CD14-positive monocyte (primary cell): Measurements from ENCODE around the gene BMAL2. TPM values are rescaled to one million over a fixed set of nuclear protein-coding genes. Genes with fewer than 3 reads are reported as not detected.

ENCODE experiments used
- DNase-seq, 3 donors: peaks; one replicate each; pipeline ENCODE4 v3.0.0-alpha.2; 2011 to 2022
- H2AFZ ChIP-seq: 2 replicates; pipeline ENCODE4 v1.6.0; 2012; ENCODE audit warnings: mild to moderate bottlenecking, low read depth, low read length, inconsistent platforms; ENCODE audit not compliant: insufficient read depth, poor library complexity, severe bottlenecking
- H3K27ac ChIP-seq, 2 donors: 1 replicate in 1 of 2; 2 replicates in 1 of 2; pipeline ENCODE4 v1.5.1; 2012 to 2013; ENCODE audit warnings: low read length in 2 of 2, control low read depth in 1 of 2, inconsistent platforms in 1 of 2, low read depth in 1 of 2, mild to moderate bottlenecking in 1 of 2
- H3K27me3 ChIP-seq, 2 donors: one replicate each; pipeline versions ENCODE4 v1.6.0 to v1.6.1; 2011 to 2013; ENCODE audit warnings: low read length in 2 of 2; ENCODE audit not compliant: control insufficient read depth in 2 of 2, insufficient read depth in 2 of 2
- H3K36me3 ChIP-seq, 2 donors: replicated peaks in 1 of 2; 1 replicate in 1 of 2; 2 replicates in 1 of 2; pipeline versions ENCODE4 v1.5.1 to v1.6.1; 2012 to 2013; ENCODE audit warnings: low read length in 2 of 2, control low read depth in 1 of 2, inconsistent platforms in 1 of 2, mild to moderate bottlenecking in 1 of 2; ENCODE audit not compliant: insufficient read depth in 2 of 2, control insufficient read depth in 1 of 2
- H3K4me1 ChIP-seq, 2 donors: 1 replicate in 1 of 2; 2 replicates in 1 of 2; pipeline versions ENCODE4 v1.5.1 to v1.6.1; 2012 to 2013; ENCODE audit warnings: low read length in 2 of 2, control low read depth in 1 of 2, inconsistent platforms in 1 of 2, mild to moderate bottlenecking in 1 of 2, moderate library complexity in 1 of 2; ENCODE audit not compliant: insufficient read depth in 2 of 2, control insufficient read depth in 1 of 2
- H3K4me2 ChIP-seq: replicated peaks from 2 replicates; pipeline ENCODE3; 2012; ENCODE audit warnings: low read length, moderate library complexity, mild to moderate bottlenecking; ENCODE audit not compliant: poor library complexity, severe bottlenecking; ENCODE audit errors: extremely low read depth
- H3K4me3 ChIP-seq, 3 experiments: fragments of 200-600 bp in 1 of 3; sonication (generic) in 1 of 3; replicated peaks in 1 of 3; 1 replicate in 2 of 3; 2 replicates in 1 of 3; pipeline ENCODE4 v1.5.1; 2011 to 2013; ENCODE audit warnings: low read length in 3 of 3, mild to moderate bottlenecking in 3 of 3, control low read depth in 2 of 3, low read depth in 2 of 3, inconsistent platforms in 1 of 3, moderate library complexity in 1 of 3
- H3K79me2 ChIP-seq: 2 replicates; pipeline ENCODE4 v1.6.0; 2012; ENCODE audit warnings: mild to moderate bottlenecking, control low read depth, inconsistent platforms, low read length, moderate library complexity; ENCODE audit not compliant: insufficient read depth
- H3K9ac ChIP-seq: 2 replicates; pipeline ENCODE4 v1.6.0; 2017; ENCODE audit warnings: low read length, mild to moderate bottlenecking; ENCODE audit not compliant: insufficient read depth, poor library complexity, severe bottlenecking
- H3K9me3 ChIP-seq, 2 donors: replicated peaks in 1 of 2; 1 replicate in 1 of 2; 2 replicates in 1 of 2; pipeline versions ENCODE4 v1.5.1 to v1.6.1; 2012 to 2013; ENCODE audit warnings: low read length in 2 of 2, control low read depth in 1 of 2; ENCODE audit not compliant: control insufficient read depth in 1 of 2, insufficient read depth in 1 of 2
- H4K20me1 ChIP-seq: 2 replicates; pipeline ENCODE4 v1.6.0; 2012; ENCODE audit warnings: mild to moderate bottlenecking, low read length, control low read depth, moderate library complexity; ENCODE audit not compliant: insufficient read depth
- H3K27ac Mint-ChIP-seq, 7 donors: one replicate each; pipeline ENCODE4 v1.8.0; 2020; ENCODE audit warnings: mild to moderate bottlenecking in 7 of 7, mixed read lengths in 7 of 7, moderate library complexity in 6 of 7, inconsistent platforms in 2 of 7
- H3K27me3 Mint-ChIP-seq, 3 donors: one replicate each; pipeline ENCODE4 v1.8.0; 2021 to 2022; ENCODE audit warnings: low read depth in 3 of 3, mild to moderate bottlenecking in 3 of 3, mixed read lengths in 3 of 3, moderate library complexity in 3 of 3, inconsistent platforms in 1 of 3
- H3K36me3 Mint-ChIP-seq, 2 donors: one replicate each; pipeline ENCODE4 v1.8.0; 2020; ENCODE audit warnings: mixed read lengths in 2 of 2, inconsistent platforms in 1 of 2, mild to moderate bottlenecking in 1 of 2
- H3K4me1 Mint-ChIP-seq: one replicate; pipeline ENCODE4 v1.8.0; 2020; ENCODE audit warnings: mild to moderate bottlenecking, mixed read lengths
- H3K4me3 Mint-ChIP-seq, 2 donors: one replicate each; pipeline ENCODE4 v1.8.0; 2020; ENCODE audit warnings: mild to moderate bottlenecking in 2 of 2, mixed read lengths in 2 of 2, moderate library complexity in 1 of 2
- H3K9me3 Mint-ChIP-seq, 7 donors: one replicate each; pipeline ENCODE4 v1.8.0; 2020 to 2022; ENCODE audit warnings: mixed read lengths in 7 of 7, mild to moderate bottlenecking in 6 of 7, moderate library complexity in 6 of 7, inconsistent platforms in 2 of 7
- CTCF ChIP-seq: fragments of 200-600 bp; IDR thresholded peaks from one replicate; pipeline ENCODE4 v1.8.0; 2022; ENCODE audit warnings: antibody characterized with exemption, mild to moderate bottlenecking
- WGBS: methylation state at CpG from one replicate; pipeline ENCODE4 v1.1.5; 2013; ENCODE audit warnings: missing lambda C conversion rate; ENCODE audit not compliant: insufficient coverage; 5-methylcytosine and 5-hydroxymethylcytosine counted together
- intact Hi-C, 2 donors: fragments of 100-400 bp; cut with micrococcal nuclease; formaldehyde crosslinking; loops; one replicate each; pipeline versions ENCODE4 v1.15.0 to v1.15.1; 2023
- polyA plus RNA-seq, 3 donors: library from polyadenylated mRNA; depleted of rRNA in 1 of 3; unstranded in 2 of 3; stranded (reverse) in 1 of 3; fragments of 300-500 nt in 2 of 3; fragments of >200 nt in 1 of 3; fragmentation: Illumina TruSeq in 2 of 3; gene quantifications; 1 replicate in 2 of 3; 2 replicates in 1 of 3; pipeline ENCODE4 v1.2.3, GENCODE V29; 2012 to 2021

The BMAL2 gene
- polyA plus RNA-seq, 3 donors: 0.55 to 2.1 (median 1.8) TPM

GRCh38 chr12:27289414-27289813 is 43.2 kb upstream of the BMAL2 start:
- WGBS: no CpG with 5 or more reads among the region's 3 CpGs

GRCh38 chr12:27290501-27291168 is 42.0 kb upstream of the BMAL2 start:
- intact Hi-C loops: no loop called here
- H3K27ac Mint-ChIP-seq: peak overlapping the region in 1 of 7 donors; percentile 6

More at GRCh38 chr12:27289414-27289813, 43.2 kb upstream of the BMAL2 start:
- no peak for DNase-seq
- H3K9ac ChIP-seq: no peak overlapping the region
- intact Hi-C loops: no loop called here
- H3K27ac Mint-ChIP-seq: no peak overlapping the region
- H3K27me3 ChIP-seq: no peaks in the 10 kb centered on the region
- H3K9me3 ChIP-seq: no peaks in the 10 kb centered on the region
- peaks cover 16 to 29% of the 10 kb centered on the region in 2 donors for H3K36me3 Mint-ChIP-seq
- no peaks in the 10 kb centered on the region for H3K27me3 Mint-ChIP-seq
- no peak overlapping the region for H2AFZ ChIP-seq
- peaks cover 3% of the 10 kb centered on the region for H3K4me1 Mint-ChIP-seq
- no peak for TF ChIP-seq CTCF
- H3K9me3 Mint-ChIP-seq: no peaks in the 10 kb centered on the region
- H3K79me2 ChIP-seq: peaks cover 48% of the 10 kb centered on the region
- no peaks in the 10 kb centered on the region for H3K4me1 ChIP-seq
- no peaks in the 10 kb centered on the region for H3K36me3 ChIP-seq
- no peak overlapping the region for H3K4me2 ChIP-seq
- H4K20me1 ChIP-seq: peaks cover 98% of the 10 kb centered on the region
- H3K4me3 ChIP-seq: no peak overlapping the region
- no peak overlapping the region for H3K27ac ChIP-seq
- no peak overlapping the region for H3K4me3 Mint-ChIP-seq

More at GRCh38 chr12:27290501-27291168, 42.0 kb upstream of the BMAL2 start:
- WGBS: 87% methylated on average over 3 of the region's 4 CpGs
- no peaks in the 10 kb centered on the region for H3K9me3 ChIP-seq
- Mint-ChIP-seq H3K4me1 (peaks cover 2% of the 10 kb centered on the region), H3K36me3 (peaks cover 26 to 34% of the 10 kb centered on the region in 2 donors), H3K9me3 (no peaks in the 10 kb centered on the region), H3K4me3 (no peak overlapping the region), H3K27me3 (no peaks in the 10 kb centered on the region)
- no peak overlapping the region for H3K27ac ChIP-seq
- H3K4me1 ChIP-seq: no peaks in the 10 kb centered on the region
- H3K36me3 ChIP-seq: no peaks in the 10 kb centered on the region
- H3K4me3 ChIP-seq: no peak overlapping the region
- DNase-seq: no peak
- peaks cover 98% of the 10 kb centered on the region for H4K20me1 ChIP-seq
- no peak overlapping the region for H2AFZ ChIP-seq
- no peaks in the 10 kb centered on the region for H3K27me3 ChIP-seq
- H3K9ac ChIP-seq: no peak overlapping the region
- TF ChIP-seq CTCF: no peak
- no peak overlapping the region for H3K4me2 ChIP-seq
- H3K79me2 ChIP-seq: peaks cover 43% of the 10 kb centered on the region
